HG03039 (cell line): ENCODE data around the gene PTPRN2.
"Not testable (repeated sequence)": the region's sequence is repeated elsewhere in the genome, so short reads cannot be mapped to it uniquely, and the experiment has no call there.

Source experiments
- ATAC-seq: cut with Tn5 transposase; IDR thresholded peaks from one replicate; pipeline ENCODE4 v1.9.1; 2021; ENCODE audit warnings: mild to moderate bottlenecking, moderate library complexity; ENCODE audit not compliant: unreplicated experiment

The PTPRN2 gene

GRCh38 chr7:158523165-158523856 lies 64.3 kb downstream of the PTPRN2 start:
- ATAC-seq: not testable (repeated sequence)

GRCh38 chr7:158521795-158522194 lies 65.8 kb downstream of the PTPRN2 start:
- not testable (repeated sequence) for ATAC-seq

GRCh38 chr7:158520825-158521224 lies 66.8 kb downstream of the PTPRN2 start:
- ATAC-seq: no peak

GRCh38 chr7:158519633-158520174 lies 67.9 kb downstream of the PTPRN2 start:
- no peak for ATAC-seq

GRCh38 chr7:158518980-158519632 lies 68.5 kb downstream of the PTPRN2 start:
- no peak for ATAC-seq

- no peak for ATAC-seq
Observed at GRCh38 chr7:158517571-158517970, 70.1 kb downstream of the PTPRN2 start.

- ATAC-seq: no peak
Observed at GRCh38 chr7:158517072-158517471, 70.6 kb downstream of the PTPRN2 start.

- ATAC-seq: no peak
Observed at GRCh38 chr7:158516524-158516923, 71.1 kb downstream of the PTPRN2 start.

GRCh38 chr7:158512869-158513268 lies 74.8 kb downstream of the PTPRN2 start:
- no peak for ATAC-seq

GRCh38 chr7:158512042-158512441 lies 75.6 kb downstream of the PTPRN2 start:
- ATAC-seq: no peak

- no peak for ATAC-seq
Observed at GRCh38 chr7:158508802-158509385, 78.7 kb downstream of the PTPRN2 start.

GRCh38 chr7:158508321-158508720 lies 79.3 kb downstream of the PTPRN2 start:
- ATAC-seq: not testable (repeated sequence)

GRCh38 chr7:158507917-158508316 lies 79.7 kb downstream of the PTPRN2 start:
- no peak for ATAC-seq

- ATAC-seq: not testable (repeated sequence)
Observed at GRCh38 chr7:158507175-158507574, 80.4 kb downstream of the PTPRN2 start.

GRCh38 chr7:158506626-158507025 lies 81.0 kb downstream of the PTPRN2 start:
- ATAC-seq: no peak

GRCh38 chr7:158505683-158506082 lies 81.9 kb downstream of the PTPRN2 start:
- ATAC-seq: no peak

GRCh38 chr7:158502068-158502750 lies 85.4 kb downstream of the PTPRN2 start:
- no peak for ATAC-seq

GRCh38 chr7:158501393-158502067 lies 86.1 kb downstream of the PTPRN2 start:
- ATAC-seq: no peak

- ATAC-seq: no peak
Observed at GRCh38 chr7:158500651-158501052, 87.0 kb downstream of the PTPRN2 start.

- no peak for ATAC-seq
Observed at GRCh38 chr7:158499082-158499455, 88.6 kb downstream of the PTPRN2 start.
